C4-2B (cell line): ENCODE measurements around the gene CECR2.

Source experiments
- CTCF ChIP-seq: fragments of 450-650 bp; conservative IDR thresholded peaks from 2 replicates; pipeline ENCODE4 v1.5.1; 2017; ENCODE audit warnings: mild to moderate bottlenecking
- ZFX ChIP-seq: fragments of 450-650 bp; IDR thresholded peaks from 2 replicates; pipeline ENCODE4 v1.6.1; 2017

- no peak for TF ChIP-seq ZFX
- TF ChIP-seq CTCF, result no peak
These were observed 222.9 kb downstream of the CECR2 start for GRCh38 chr22:17592201-17592600.
